Endodermal cell (in vitro differentiated cells): ENCODE results near the gene NLGN1. TPM values are rescaled to one million over a fixed set of nuclear protein-coding genes. Genes with fewer than 3 reads are reported as not detected.

Experiments
- DNase-seq: peaks from one replicate; pipeline ENCODE4 v3.0.0-alpha.2; 2017
- H3K27ac ChIP-seq: 2 replicates; pipeline ENCODE4 v1.5.1; 2013; ENCODE audit warnings: mild to moderate bottlenecking, low read depth, low read length, moderate library complexity
- H3K27me3 ChIP-seq: 2 replicates; pipeline ENCODE4 v1.6.1; 2013; ENCODE audit warnings: mild to moderate bottlenecking, low read length, moderate library complexity; ENCODE audit not compliant: insufficient read depth, control insufficient read depth, poor library complexity, severe bottlenecking
- H3K36me3 ChIP-seq: 2 replicates; pipeline ENCODE4 v1.7.0; 2013; ENCODE audit warnings: mild to moderate bottlenecking, low read length, moderate library complexity; ENCODE audit not compliant: control insufficient read depth, insufficient read depth
- H3K4me1 ChIP-seq: one replicate; pipeline ENCODE4 v1.7.0; 2013; ENCODE audit warnings: low read length; ENCODE audit not compliant: control insufficient read depth, insufficient read depth
- H3K4me3 ChIP-seq: 2 replicates; pipeline ENCODE4 v1.5.1; 2013; ENCODE audit warnings: mild to moderate bottlenecking, low read length, moderate library complexity
- H3K9ac ChIP-seq: 2 replicates; pipeline ENCODE4 v1.6.1; 2013; ENCODE audit warnings: mild to moderate bottlenecking, low read length, moderate library complexity; ENCODE audit not compliant: poor library complexity, severe bottlenecking; ENCODE audit errors: extremely low read depth
- H3K9me3 ChIP-seq: 2 replicates; pipeline ENCODE4 v1.6.1; 2013; ENCODE audit warnings: mild to moderate bottlenecking, low read length, moderate library complexity; ENCODE audit not compliant: control insufficient read depth
- H3K27ac Mint-ChIP-seq: 2 replicates; pipeline ENCODE4 v1.8.0; 2020; ENCODE audit warnings: mixed read lengths
- H3K27me3 Mint-ChIP-seq: 2 replicates; pipeline ENCODE4 v1.8.0; 2021; ENCODE audit warnings: mild to moderate bottlenecking, mixed read lengths; ENCODE audit not compliant: insufficient read depth
- H3K36me3 Mint-ChIP-seq: 2 replicates; pipeline ENCODE4 v1.8.0; 2020; ENCODE audit warnings: low read depth, mixed read lengths
- H3K4me1 Mint-ChIP-seq: 2 replicates; pipeline ENCODE4 v1.8.0; 2020; ENCODE audit warnings: mixed read lengths
- H3K4me3 Mint-ChIP-seq: 2 replicates; pipeline ENCODE4 v1.8.0; 2020; ENCODE audit warnings: mild to moderate bottlenecking, moderate library complexity, mixed read lengths
- H3K9me3 Mint-ChIP-seq: 2 replicates; pipeline ENCODE4 v1.8.0; 2020; ENCODE audit warnings: mild to moderate bottlenecking, mixed read lengths
- WGBS, 2 experiments: methylation state at CpG; one replicate each; pipeline versions ENCODE4 v1.1.5 to v1.1.7; 2013; ENCODE audit warnings: missing lambda C conversion rate in 2 of 2, mixed read lengths in 1 of 2; ENCODE audit not compliant: insufficient coverage in 1 of 2, insufficient read length in 1 of 2; 5-methylcytosine and 5-hydroxymethylcytosine counted together
- total RNA-seq, 2 donors: library from RNA; stranded (reverse); fragmentation: NEBNext Ultra II Directional in 1 of 2; extraction: Animal tissue kit (Norgen Biotek cat#: 25700) in 1 of 2; gene quantifications; 2 replicates in 1 of 2; 3 replicates in 1 of 2; pipeline ENCODE4 v1.2.1, GENCODE V29; 2021
- TF ChIP-seq, protein P1 (sequence below): fragments of 200-600 bp; sonication (generic); conservative IDR thresholded peaks from 2 replicates; pipeline ENCODE4 v1.5.0; 2021; ENCODE audit warnings: antibody characterized with exemption, mild to moderate bottlenecking

The NLGN1 gene
- total RNA-seq, 2 donors from 2014 or later: 3.4 to 14.3 TPM

DNA sequence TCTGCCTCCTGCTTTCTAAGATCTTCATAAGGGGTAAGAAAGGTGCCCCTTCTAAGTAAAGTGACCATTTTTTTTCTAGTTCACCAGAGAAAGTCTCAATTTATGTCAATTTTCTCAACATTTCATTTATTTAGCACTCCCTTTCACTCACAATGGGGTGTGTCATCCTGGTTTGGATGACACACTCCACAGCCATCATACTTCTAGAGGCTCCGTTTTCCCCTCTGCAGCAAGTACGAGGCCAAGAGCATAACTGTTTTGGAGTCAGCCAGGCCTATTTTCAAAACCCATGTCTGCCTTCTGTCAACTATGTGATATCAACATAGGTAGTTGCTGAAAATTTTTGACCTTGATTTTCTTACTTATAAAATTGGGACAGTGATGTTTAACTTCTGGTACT, 703.2 kb downstream of the NLGN1 start:
- Mint-ChIP-seq H3K27ac (no peak overlapping the region), H3K4me3 (no peak overlapping the region), H3K4me1 (no peaks in the 10 kb centered on the region), H3K36me3 (no peaks in the 10 kb centered on the region), H3K27me3 (no peaks in the 10 kb centered on the region), H3K9me3 (no peaks in the 10 kb centered on the region)
- H3K27ac ChIP-seq: no peak overlapping the region
- no peaks in the 10 kb centered on the region for H3K27me3 ChIP-seq
- H3K36me3 ChIP-seq: no peaks in the 10 kb centered on the region
- no peaks in the 10 kb centered on the region for H3K9me3 ChIP-seq
- H3K4me3 ChIP-seq: no peak overlapping the region
- H3K9ac ChIP-seq: no peak overlapping the region
- 86% methylated on average over 2 of the region's 2 CpGs; no CpG with 5 or more reads in 1 of the 2 experiments for WGBS, 2 experiments
- no peaks in the 10 kb centered on the region for H3K4me1 ChIP-seq
- TF ChIP-seq, protein P1, sequence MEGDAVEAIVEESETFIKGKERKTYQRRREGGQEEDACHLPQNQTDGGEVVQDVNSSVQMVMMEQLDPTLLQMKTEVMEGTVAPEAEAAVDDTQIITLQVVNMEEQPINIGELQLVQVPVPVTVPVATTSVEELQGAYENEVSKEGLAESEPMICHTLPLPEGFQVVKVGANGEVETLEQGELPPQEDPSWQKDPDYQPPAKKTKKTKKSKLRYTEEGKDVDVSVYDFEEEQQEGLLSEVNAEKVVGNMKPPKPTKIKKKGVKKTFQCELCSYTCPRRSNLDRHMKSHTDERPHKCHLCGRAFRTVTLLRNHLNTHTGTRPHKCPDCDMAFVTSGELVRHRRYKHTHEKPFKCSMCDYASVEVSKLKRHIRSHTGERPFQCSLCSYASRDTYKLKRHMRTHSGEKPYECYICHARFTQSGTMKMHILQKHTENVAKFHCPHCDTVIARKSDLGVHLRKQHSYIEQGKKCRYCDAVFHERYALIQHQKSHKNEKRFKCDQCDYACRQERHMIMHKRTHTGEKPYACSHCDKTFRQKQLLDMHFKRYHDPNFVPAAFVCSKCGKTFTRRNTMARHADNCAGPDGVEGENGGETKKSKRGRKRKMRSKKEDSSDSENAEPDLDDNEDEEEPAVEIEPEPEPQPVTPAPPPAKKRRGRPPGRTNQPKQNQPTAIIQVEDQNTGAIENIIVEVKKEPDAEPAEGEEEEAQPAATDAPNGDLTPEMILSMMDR: no peak
- DNase-seq: no peak

DNA sequence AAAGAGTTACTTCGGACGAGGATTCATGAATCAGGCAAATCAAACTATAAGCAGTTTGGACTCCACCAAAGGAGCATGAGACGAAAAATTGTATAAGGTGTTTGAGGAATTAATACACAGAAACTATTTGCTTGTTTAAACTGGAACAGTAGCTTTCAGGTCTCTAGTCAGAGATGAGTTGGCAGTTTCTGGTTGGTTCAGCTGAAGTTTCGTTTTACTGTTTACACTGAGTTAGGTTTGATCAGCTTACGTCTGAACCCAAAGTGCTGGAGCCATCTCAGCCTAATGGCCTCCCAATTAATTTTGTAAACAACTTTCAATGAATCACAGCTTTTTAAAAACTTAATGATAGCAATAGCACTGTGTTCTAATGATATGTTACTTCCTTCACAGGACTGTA, 703.7 kb downstream of the NLGN1 start:
- DNase-seq: no peak

DNA sequence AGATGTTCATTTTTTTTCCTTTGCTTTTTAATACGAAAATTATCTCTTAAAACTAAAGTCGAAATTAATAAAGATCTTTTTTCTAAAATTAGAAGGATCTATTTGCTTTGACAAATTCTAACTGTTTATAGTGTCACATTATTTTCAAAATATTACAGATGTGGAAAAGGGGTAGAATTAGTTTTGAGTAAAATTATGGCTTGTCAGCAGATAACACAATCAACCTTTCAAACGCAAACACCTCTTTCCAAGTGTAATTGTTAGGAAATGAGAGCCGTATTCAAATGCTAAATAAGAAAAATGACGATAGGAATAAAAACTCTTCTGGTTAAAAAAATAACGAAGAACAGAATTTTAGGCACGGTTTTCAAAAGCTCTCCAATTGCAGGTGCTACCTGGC, 704.7 kb downstream of the NLGN1 start:
- Histone ChIP-seq H3K36me3 (no peaks in the 10 kb centered on the region), H3K4me1 (no peaks in the 10 kb centered on the region), H3K9me3 (no peaks in the 10 kb centered on the region), H3K27me3 (no peaks in the 10 kb centered on the region), H3K27ac (no peak overlapping the region), H3K4me3 (no peak overlapping the region), H3K9ac (no peak overlapping the region)
- DNase-seq: no peak
- H3K4me3 Mint-ChIP-seq: no peak overlapping the region
- TF ChIP-seq, protein P1: no peak
- no peaks in the 10 kb centered on the region for H3K27me3 Mint-ChIP-seq
- no peak overlapping the region for H3K27ac Mint-ChIP-seq
- no peaks in the 10 kb centered on the region for H3K9me3 Mint-ChIP-seq
- no peaks in the 10 kb centered on the region for H3K36me3 Mint-ChIP-seq
- no peaks in the 10 kb centered on the region for H3K4me1 Mint-ChIP-seq
- 61% methylated on average over 2 to 5 of the region's 7 CpGs for WGBS, 2 experiments

More for the DNA sequence above, 703.7 kb downstream of the NLGN1 start:
- no peak overlapping the region for H3K9ac ChIP-seq
- no peak overlapping the region for H3K27ac ChIP-seq
- H3K27me3 ChIP-seq: no peaks in the 10 kb centered on the region
- 93 to 100% methylated on average over 3 to 5 of the region's 5 CpGs for WGBS, 2 experiments
- H3K4me1 Mint-ChIP-seq: no peaks in the 10 kb centered on the region
- H3K4me1 ChIP-seq: no peaks in the 10 kb centered on the region
- no peak overlapping the region for H3K4me3 Mint-ChIP-seq
- H3K36me3 Mint-ChIP-seq: no peaks in the 10 kb centered on the region
- H3K9me3 ChIP-seq: no peaks in the 10 kb centered on the region
- H3K27ac Mint-ChIP-seq: no peak overlapping the region
- TF ChIP-seq, protein P1: no peak
- no peak overlapping the region for H3K4me3 ChIP-seq
- H3K36me3 ChIP-seq: no peaks in the 10 kb centered on the region
- H3K9me3 Mint-ChIP-seq: no peaks in the 10 kb centered on the region
- no peaks in the 10 kb centered on the region for H3K27me3 Mint-ChIP-seq
